ENCODE results near the gene ADAMTS2.

ADAMTS2 gene

DNA sequence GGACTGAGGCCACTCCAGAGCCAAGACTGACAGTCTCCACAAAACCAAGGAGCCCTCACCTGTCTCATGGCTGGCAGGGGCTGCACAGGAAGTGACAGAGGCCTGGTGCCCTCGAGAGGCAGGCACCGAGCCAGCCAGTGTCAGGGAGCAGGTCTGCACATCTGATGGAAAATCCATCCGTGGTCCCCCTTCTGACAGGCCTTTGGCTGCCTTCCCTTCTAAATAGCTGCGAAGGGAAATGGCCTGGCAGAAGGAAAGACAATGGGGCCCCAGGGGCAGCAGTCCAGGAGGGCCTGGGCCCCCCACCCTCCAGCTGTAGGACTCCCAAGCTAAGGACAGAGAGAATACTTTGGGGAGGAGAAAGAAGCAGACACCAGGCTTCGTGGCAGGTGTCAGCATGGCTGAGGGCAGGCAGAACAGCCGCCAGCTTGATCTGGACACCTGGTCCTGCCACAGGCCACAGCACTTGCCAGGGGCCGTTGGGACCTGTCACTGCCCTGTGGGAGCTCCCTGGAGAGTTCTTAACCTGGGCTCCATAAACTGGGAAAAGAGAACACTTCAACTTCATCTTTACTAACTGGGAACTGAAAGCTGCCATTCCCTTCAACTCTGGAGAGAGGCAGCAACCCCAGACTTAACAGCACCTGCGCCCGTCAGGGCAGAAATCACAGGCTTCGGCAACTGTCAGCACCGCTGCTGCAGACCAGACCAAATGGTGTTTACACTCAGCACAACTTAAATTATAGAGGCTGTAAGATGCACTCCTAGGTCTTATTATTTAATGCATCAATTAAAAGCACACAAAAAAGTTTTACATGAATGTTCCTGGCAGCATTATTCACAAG is 22.0 kb downstream of the ADAMTS2 start:
- no peaks in the 10 kb centered on the region for H3K79me2 ChIP-seq (ENCODE audit: insufficient read depth, low read length)
- TF ChIP-seq EZH2 (IDR thresholded peaks at IDR 0.05; ENCODE audit: borderline replicate concordance, low read depth, low read length, severe bottlenecking) (no peak), CTCF (IDR thresholded peaks at IDR 0.05; ENCODE audit: borderline replicate concordance, extremely low read depth, low read length, poor library complexity, severe bottlenecking) (no peak)
- no peaks in the 10 kb centered on the region for H3K4me1 ChIP-seq (ENCODE audit: insufficient read depth, low read length)
- H3K4me2 ChIP-seq (ENCODE audit: insufficient read depth, low read length), result no peak overlapping the region
- no peak overlapping the region for H3K27ac ChIP-seq (ENCODE audit: low read length)
- no peaks in the 10 kb centered on the region for H3K9me3 ChIP-seq (ENCODE audit: insufficient read depth, low read length, severe bottlenecking)
- DNase-seq, result no peak
- H4K20me1 ChIP-seq (ENCODE audit: insufficient read depth, low read length), result peaks cover 5% of the 10 kb centered on the region
- no peak overlapping the region for H3K9ac ChIP-seq (ENCODE audit: low read depth, low read length)
- H3K27me3 ChIP-seq (ENCODE audit: insufficient read depth, low read length, poor library complexity), result no peaks in the 10 kb centered on the region
- no peak for ATAC-seq (ENCODE audit: insufficient read depth, low read depth)
- H3K4me3 ChIP-seq (ENCODE audit: low read depth in 1 of 2, low read length in 2 of 2), result no peak overlapping the region
- no peak overlapping the region for H2AFZ ChIP-seq (ENCODE audit: low read depth, low read length)
- H3K36me3 ChIP-seq (ENCODE audit: insufficient read depth, low read length), result no peaks in the 10 kb centered on the region

- ATAC-seq (ENCODE audit: insufficient read depth, low read depth), result no peak
- Histone ChIP-seq H3K36me3 (ENCODE audit: insufficient read depth, low read length) (no peaks in the 10 kb centered on the region), H4K20me1 (ENCODE audit: insufficient read depth, low read length) (peaks cover 5% of the 10 kb centered on the region), H2AFZ (ENCODE audit: low read depth, low read length) (no peak overlapping the region), H3K4me2 (ENCODE audit: insufficient read depth, low read length) (no peak overlapping the region), H3K79me2 (ENCODE audit: insufficient read depth, low read length) (no peaks in the 10 kb centered on the region), H3K4me3 (ENCODE audit: low read depth in 1 of 2, low read length in 2 of 2) (no peak overlapping the region), H3K9ac (ENCODE audit: low read depth, low read length) (no peak overlapping the region), H3K27me3 (ENCODE audit: insufficient read depth, low read length, poor library complexity) (no peaks in the 10 kb centered on the region), H3K27ac (ENCODE audit: low read length) (no peak overlapping the region), H3K4me1 (ENCODE audit: insufficient read depth, low read length) (no peaks in the 10 kb centered on the region), H3K9me3 (ENCODE audit: insufficient read depth, low read length, severe bottlenecking) (no peaks in the 10 kb centered on the region)
- DNase-seq, result no peak
- TF ChIP-seq CTCF (IDR thresholded peaks at IDR 0.05; ENCODE audit: borderline replicate concordance, extremely low read depth, low read length, poor library complexity, severe bottlenecking) (no peak), EZH2 (IDR thresholded peaks at IDR 0.05; ENCODE audit: borderline replicate concordance, low read depth, low read length, severe bottlenecking) (no peak)
These were observed 22.9 kb downstream of the ADAMTS2 start for GRCh38 chr5:179322071-179323025.

- no peak for TF ChIP-seq CTCF (IDR thresholded peaks at IDR 0.05; ENCODE audit: borderline replicate concordance, extremely low read depth, low read length, poor library complexity, severe bottlenecking)
- no peak for TF ChIP-seq EZH2 (IDR thresholded peaks at IDR 0.05; ENCODE audit: borderline replicate concordance, low read depth, low read length, severe bottlenecking)
- H3K27me3 ChIP-seq (ENCODE audit: insufficient read depth, low read length, poor library complexity), result no peaks in the 10 kb centered on the region
- no peaks in the 10 kb centered on the region for H3K79me2 ChIP-seq (ENCODE audit: insufficient read depth, low read length)
- no peak overlapping the region for H3K4me2 ChIP-seq (ENCODE audit: insufficient read depth, low read length)
- DNase-seq (no peak), ATAC-seq (ENCODE audit: insufficient read depth, low read depth) (no peak)
- H4K20me1 ChIP-seq (ENCODE audit: insufficient read depth, low read length), result peaks cover 5% of the 10 kb centered on the region
- H3K36me3 ChIP-seq (ENCODE audit: insufficient read depth, low read length), result no peaks in the 10 kb centered on the region
- no peak overlapping the region for H3K4me3 ChIP-seq (ENCODE audit: low read depth in 1 of 2, low read length in 2 of 2)
- no peak overlapping the region for H3K9ac ChIP-seq (ENCODE audit: low read depth, low read length)
- H3K9me3 ChIP-seq (ENCODE audit: insufficient read depth, low read length, severe bottlenecking), result no peaks in the 10 kb centered on the region
- no peak overlapping the region for H2AFZ ChIP-seq (ENCODE audit: low read depth, low read length)
- no peaks in the 10 kb centered on the region for H3K4me1 ChIP-seq (ENCODE audit: insufficient read depth, low read length)
- no peak overlapping the region for H3K27ac ChIP-seq (ENCODE audit: low read length)
These were observed 23.9 kb downstream of the ADAMTS2 start for GRCh38 chr5:179321206-179321987.

Measured in DND-41 (cell line).